Glutamatergic neuron (in vitro differentiated cells): Measurements from ENCODE around the gene FNTB. TPM values are rescaled to one million over a fixed set of nuclear protein-coding genes. Genes with fewer than 3 reads are reported as not detected.
"Not testable (repeated sequence)": the region's sequence is repeated elsewhere in the genome, so short reads cannot be mapped to it uniquely, and the experiment has no call there.

ENCODE experiments used
- DNase-seq: peaks from one replicate; pipeline ENCODE4 v3.0.0; 2022
- H3K27ac Mint-ChIP-seq: one replicate; pipeline ENCODE4 v1.8.0; 2020; ENCODE audit warnings: mild to moderate bottlenecking, mixed read lengths, inconsistent platforms; ENCODE audit not compliant: unreplicated experiment
- H3K27me3 Mint-ChIP-seq: one replicate; pipeline ENCODE4 v1.8.0; 2020; ENCODE audit warnings: mild to moderate bottlenecking, moderate library complexity, mixed read lengths, inconsistent platforms; ENCODE audit not compliant: unreplicated experiment
- H3K36me3 Mint-ChIP-seq: one replicate; pipeline ENCODE4 v1.8.0; 2020; ENCODE audit warnings: mild to moderate bottlenecking, mixed read lengths, inconsistent platforms; ENCODE audit not compliant: unreplicated experiment
- H3K4me1 Mint-ChIP-seq: one replicate; pipeline ENCODE4 v1.8.0; 2020; ENCODE audit warnings: mild to moderate bottlenecking, low read depth, mixed read lengths, inconsistent platforms; ENCODE audit not compliant: unreplicated experiment
- H3K4me3 Mint-ChIP-seq: one replicate; pipeline ENCODE4 v1.8.0; 2020; ENCODE audit warnings: mild to moderate bottlenecking, mixed read lengths, inconsistent platforms; ENCODE audit not compliant: unreplicated experiment
- H3K9me3 Mint-ChIP-seq: one replicate; pipeline ENCODE4 v1.8.0; 2020; ENCODE audit warnings: mild to moderate bottlenecking, moderate library complexity, mixed read lengths, inconsistent platforms; ENCODE audit not compliant: unreplicated experiment
- total RNA-seq: library from RNA; stranded (reverse); fragmentation: NEBNext Ultra II Directional; extraction: Animal tissue kit (Norgen Biotek cat#: 25700); gene quantifications from one replicate; pipeline ENCODE4 v1.2.1, GENCODE V29; 2021; ENCODE audit not compliant: unreplicated experiment
- TF ChIP-seq, protein P1 (sequence below): fragments of 200-600 bp; sonication (generic); IDR thresholded peaks from one replicate; pipeline ENCODE4 v1.5.0; 2021; ENCODE audit not compliant: partially characterized antibody, unreplicated experiment

FNTB gene
- total RNA-seq, 1 donor from 2014 or later: 15.2 TPM

DNA sequence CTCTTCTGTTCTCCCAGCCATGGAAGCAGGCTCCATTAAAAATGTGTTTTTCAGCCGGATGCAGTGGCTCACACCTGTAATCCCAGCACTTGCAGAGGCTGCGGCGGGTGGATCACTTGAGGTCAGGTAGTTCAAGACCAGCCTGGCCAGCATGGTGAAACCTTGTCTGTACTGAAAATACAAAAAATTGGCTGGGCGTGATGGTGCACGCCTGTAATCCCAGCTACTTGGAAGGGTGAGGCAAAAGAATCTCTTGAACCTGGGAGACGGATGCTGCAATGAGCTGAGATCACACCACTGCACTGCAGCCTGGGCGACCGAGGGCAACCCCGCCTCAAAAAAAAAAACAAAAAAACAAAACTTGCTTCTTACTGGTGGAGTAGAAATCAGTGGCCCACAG, 39.8 kb downstream of the FNTB start:
- H3K4me3 Mint-ChIP-seq: no peak overlapping the region
- no peaks in the 10 kb centered on the region for H3K27me3 Mint-ChIP-seq
- no peak overlapping the region for H3K27ac Mint-ChIP-seq
- TF ChIP-seq, protein P1, sequence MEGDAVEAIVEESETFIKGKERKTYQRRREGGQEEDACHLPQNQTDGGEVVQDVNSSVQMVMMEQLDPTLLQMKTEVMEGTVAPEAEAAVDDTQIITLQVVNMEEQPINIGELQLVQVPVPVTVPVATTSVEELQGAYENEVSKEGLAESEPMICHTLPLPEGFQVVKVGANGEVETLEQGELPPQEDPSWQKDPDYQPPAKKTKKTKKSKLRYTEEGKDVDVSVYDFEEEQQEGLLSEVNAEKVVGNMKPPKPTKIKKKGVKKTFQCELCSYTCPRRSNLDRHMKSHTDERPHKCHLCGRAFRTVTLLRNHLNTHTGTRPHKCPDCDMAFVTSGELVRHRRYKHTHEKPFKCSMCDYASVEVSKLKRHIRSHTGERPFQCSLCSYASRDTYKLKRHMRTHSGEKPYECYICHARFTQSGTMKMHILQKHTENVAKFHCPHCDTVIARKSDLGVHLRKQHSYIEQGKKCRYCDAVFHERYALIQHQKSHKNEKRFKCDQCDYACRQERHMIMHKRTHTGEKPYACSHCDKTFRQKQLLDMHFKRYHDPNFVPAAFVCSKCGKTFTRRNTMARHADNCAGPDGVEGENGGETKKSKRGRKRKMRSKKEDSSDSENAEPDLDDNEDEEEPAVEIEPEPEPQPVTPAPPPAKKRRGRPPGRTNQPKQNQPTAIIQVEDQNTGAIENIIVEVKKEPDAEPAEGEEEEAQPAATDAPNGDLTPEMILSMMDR: no peak
- no peaks in the 10 kb centered on the region for H3K4me1 Mint-ChIP-seq
- DNase-seq: no peak
- peaks cover 1% of the 10 kb centered on the region for H3K9me3 Mint-ChIP-seq
- no peaks in the 10 kb centered on the region for H3K36me3 Mint-ChIP-seq

DNA sequence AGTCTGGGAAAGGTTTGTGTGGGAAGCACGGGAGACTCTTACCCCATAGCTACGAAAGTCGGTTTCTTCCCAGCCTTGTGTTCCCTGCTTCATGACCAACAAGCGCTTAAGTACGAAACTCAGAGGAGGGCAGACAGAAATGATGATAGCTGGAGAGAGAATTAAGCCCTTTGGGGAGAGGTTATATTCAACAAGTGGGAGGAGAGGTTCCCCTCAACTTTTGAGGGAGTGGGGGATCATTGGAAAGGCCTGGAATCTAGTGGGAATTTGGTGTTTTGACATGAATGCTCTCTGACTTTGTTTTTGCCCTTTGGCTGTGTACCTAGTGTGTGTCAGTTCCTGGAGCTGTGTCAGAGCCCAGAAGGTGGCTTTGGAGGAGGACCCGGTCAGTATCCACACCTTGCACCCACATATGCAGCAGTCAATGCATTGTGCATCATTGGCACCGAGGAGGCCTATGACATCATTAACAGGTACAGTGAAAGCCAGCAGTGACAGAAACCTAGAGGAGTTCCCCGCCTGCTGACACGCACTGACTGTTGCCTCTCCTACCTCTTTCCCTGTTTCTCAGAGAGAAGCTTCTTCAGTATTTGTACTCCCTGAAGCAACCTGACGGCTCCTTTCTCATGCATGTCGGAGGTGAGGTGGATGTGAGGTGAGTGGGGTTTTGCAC, 40.6 kb downstream of the FNTB start:
- H3K27ac Mint-ChIP-seq: no peak overlapping the region

DNA sequence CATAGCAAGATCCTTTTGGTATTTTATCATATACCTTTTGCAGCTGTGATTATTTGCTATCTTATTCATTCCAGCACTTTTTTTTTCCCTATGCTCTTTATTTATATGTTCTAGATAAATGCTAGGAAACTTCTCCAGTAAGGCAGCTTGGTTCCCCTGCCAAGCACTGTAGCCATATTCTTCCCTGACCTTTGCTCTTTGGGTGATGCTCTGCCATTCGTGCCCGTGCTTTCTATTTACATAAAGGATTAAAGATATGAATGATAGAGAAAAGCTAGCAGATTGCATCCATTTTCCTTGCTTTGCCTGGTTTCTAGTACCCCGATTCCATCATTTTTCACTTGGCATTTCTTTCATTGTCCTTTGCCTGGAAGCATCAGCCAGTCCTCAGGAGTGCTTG, 42.2 kb downstream of the FNTB start:
- TF ChIP-seq, protein P1: no peak

More for the DNA sequence above, 40.6 kb downstream of the FNTB start:
- Mint-ChIP-seq H3K4me1 (peaks cover 2% of the 10 kb centered on the region), H3K27me3 (peaks cover 1% of the 10 kb centered on the region), H3K4me3 (no peak overlapping the region), H3K9me3 (peaks cover 1% of the 10 kb centered on the region), H3K36me3 (peaks cover 4% of the 10 kb centered on the region)
- TF ChIP-seq, protein P1: no peak
- DNase-seq: no peak

DNA sequence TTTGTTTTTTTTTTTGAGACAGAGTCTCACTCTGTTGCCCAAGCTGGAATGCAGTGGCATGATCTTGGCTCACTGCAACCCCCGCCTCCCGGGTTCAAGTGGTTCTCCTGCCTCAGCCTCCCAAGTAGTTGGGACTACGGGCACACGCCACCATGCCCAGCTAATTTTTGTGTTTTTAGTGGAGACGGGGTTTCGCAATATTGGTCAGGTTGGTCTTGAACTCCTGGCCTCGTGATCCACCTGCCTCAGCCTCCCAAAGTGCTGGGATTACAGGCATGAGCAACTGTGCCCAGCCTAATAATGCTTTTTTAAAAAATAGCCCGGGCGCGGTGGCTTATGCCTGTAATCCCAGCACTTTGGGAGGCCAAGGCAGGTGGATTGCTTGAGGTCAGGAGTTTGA, 44.6 kb downstream of the FNTB start:
- H3K4me1 Mint-ChIP-seq: peaks cover 10% of the 10 kb centered on the region
- H3K27me3 Mint-ChIP-seq, H3K4me3 Mint-ChIP-seq, H3K9me3 Mint-ChIP-seq, H3K27ac Mint-ChIP-seq, H3K36me3 Mint-ChIP-seq, DNase-seq: not testable (repeated sequence)

More for the DNA sequence above, 42.2 kb downstream of the FNTB start:
- Mint-ChIP-seq H3K27me3 (peaks cover 2% of the 10 kb centered on the region), H3K9me3 (peaks cover 1% of the 10 kb centered on the region), H3K4me3 (no peak overlapping the region), H3K27ac (no peak overlapping the region), H3K4me1 (peaks cover 2% of the 10 kb centered on the region), H3K36me3 (peaks cover 6% of the 10 kb centered on the region)
- DNase-seq: no peak

DNA sequence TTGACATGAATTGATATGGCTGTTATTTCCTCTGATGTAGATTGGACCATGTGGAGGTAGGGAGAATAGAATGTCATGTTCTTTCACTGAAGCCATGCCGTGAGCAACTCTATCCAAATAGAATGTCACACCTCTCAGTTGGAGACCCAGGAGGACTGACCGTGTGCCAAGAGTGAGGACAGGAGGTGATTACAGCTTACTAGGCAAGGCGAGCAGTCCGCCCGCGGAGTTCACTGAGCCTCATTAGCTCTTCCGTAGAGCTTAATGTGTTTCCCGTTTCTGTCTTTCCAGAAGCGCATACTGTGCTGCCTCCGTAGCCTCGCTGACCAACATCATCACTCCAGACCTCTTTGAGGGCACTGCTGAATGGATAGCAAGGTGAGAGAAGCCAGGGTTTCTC, 45.6 kb downstream of the FNTB start:
- TF ChIP-seq, protein P1: no peak
- H3K4me3 Mint-ChIP-seq: no peak overlapping the region
- peaks cover 3% of the 10 kb centered on the region for H3K9me3 Mint-ChIP-seq
- H3K27me3 Mint-ChIP-seq: peaks cover 2% of the 10 kb centered on the region
- no peak for DNase-seq
- peaks cover 6% of the 10 kb centered on the region for H3K36me3 Mint-ChIP-seq
- peaks cover 10% of the 10 kb centered on the region for H3K4me1 Mint-ChIP-seq
- H3K27ac Mint-ChIP-seq: no peak overlapping the region
